Urinary bladder (tissue), 4 donors: ENCODE results near the gene EFCAB8. TPM values are rescaled to one million over a fixed set of nuclear protein-coding genes. Genes with fewer than 3 reads are reported as not detected.

ENCODE experiments used
- DNase-seq: peaks from one replicate; pipeline ENCODE4 v3.0.0-alpha.2; 2015; ENCODE audit errors: extremely low spot score
- H3K27ac ChIP-seq: one replicate; pipeline ENCODE4 v1.5.1; 2013; ENCODE audit warnings: low read depth, mild to moderate bottlenecking, moderate library complexity
- H3K36me3 ChIP-seq: one replicate; pipeline ENCODE4 v1.6.1; 2013; ENCODE audit warnings: mild to moderate bottlenecking, moderate library complexity; ENCODE audit not compliant: insufficient read depth
- H3K4me1 ChIP-seq: one replicate; pipeline ENCODE4 v1.6.1; 2013; ENCODE audit warnings: mild to moderate bottlenecking, moderate library complexity; ENCODE audit not compliant: insufficient read depth
- H3K4me3 ChIP-seq: one replicate; pipeline ENCODE4 v1.5.1; 2013; ENCODE audit warnings: low read depth, low read length
- WGBS: extraction: QIAGEN DNeasy Blood & Tissue Kit; methylation state at CpG from one replicate; pipeline ENCODE4 v1.1.7; 2013; 5-methylcytosine and 5-hydroxymethylcytosine counted together
- polyA plus RNA-seq: library from polyadenylated mRNA; stranded (reverse); fragments of 200-250 nt; gene quantifications from one replicate; pipeline ENCODE4 v1.2.3, GENCODE V29; 2013
- total RNA-seq: library from RNA; depleted of rRNA; stranded (reverse); fragments of >200 nt; gene quantifications from one replicate; pipeline ENCODE4 v1.2.3, GENCODE V29; 2014
- donor health status: healthy with polysubstance abuse.
- donor health status: healthy.

EFCAB8 gene
- total and polyA plus RNA-seq, 2 donors, result 0.11 to 0.95 TPM

GRCh38 chr20:33009214-33010132 lies 150.8 kb downstream of the EFCAB8 start:
- no peak for DNase-seq
- WGBS, result 63% methylated on average over 19 of the region's 19 CpGs

GRCh38 chr20:33010133-33010504 lies 151.4 kb downstream of the EFCAB8 start:
- Histone ChIP-seq H3K4me1 (no peaks in the 10 kb centered on the region), H3K36me3 (no peaks in the 10 kb centered on the region), H3K27ac (no peak overlapping the region), H3K4me3 (no peak overlapping the region)
- 69% methylated on average over 5 of the region's 5 CpGs for WGBS
- DNase-seq, result no peak

More at GRCh38 chr20:33009214-33010132, 150.8 kb downstream of the EFCAB8 start:
- H3K27ac ChIP-seq, result no peak overlapping the region
- H3K4me3 ChIP-seq, result no peak overlapping the region
- no peaks in the 10 kb centered on the region for H3K4me1 ChIP-seq
- no peaks in the 10 kb centered on the region for H3K36me3 ChIP-seq

- Histone ChIP-seq H3K4me3 (no peak overlapping the region), H3K27ac (no peak overlapping the region), H3K4me1 (no peaks in the 10 kb centered on the region), H3K36me3 (no peaks in the 10 kb centered on the region)
- 84% methylated on average over 8 of the region's 8 CpGs for WGBS
- DNase-seq, result no peak
Observed at GRCh38 chr20:33010674-33011449, 152.1 kb downstream of the EFCAB8 start.

Other genes starting within 250 kb of the EFCAB8 start
- 0.11 TPM for gene C20orf203, start 185.0 kb upstream of the EFCAB8 start, total RNA-seq
- gene C20orf203, start 185.0 kb upstream of the EFCAB8 start, polyA plus RNA-seq, result 0.05 TPM
- 11.9 TPM for gene COMMD7, start 115.5 kb upstream of the EFCAB8 start, total RNA-seq
- 49.6 TPM for gene COMMD7, start 115.5 kb upstream of the EFCAB8 start, polyA plus RNA-seq
- gene DNMT3B, start 96.5 kb upstream of the EFCAB8 start, total RNA-seq, result 2.4 TPM
- 1.0 TPM for gene DNMT3B, start 96.5 kb upstream of the EFCAB8 start, polyA plus RNA-seq
- gene MAPRE1, start 39.0 kb upstream of the EFCAB8 start, total RNA-seq, result 86.5 TPM
- gene MAPRE1, start 39.0 kb upstream of the EFCAB8 start, polyA plus RNA-seq, result 84.7 TPM
- not detected for gene SUN5, start 145.5 kb downstream of the EFCAB8 start, total RNA-seq
- gene SUN5, start 145.5 kb downstream of the EFCAB8 start, polyA plus RNA-seq, result not detected
- gene BPIFB2, start 148.8 kb downstream of the EFCAB8 start, total RNA-seq, result not detected
- not detected for gene BPIFB2, start 148.8 kb downstream of the EFCAB8 start, polyA plus RNA-seq
- not detected for gene BPIFB6, start 172.7 kb downstream of the EFCAB8 start, total RNA-seq
- not detected for gene BPIFB6, start 172.7 kb downstream of the EFCAB8 start, polyA plus RNA-seq
- not detected for gene BPIFB3, start 195.0 kb downstream of the EFCAB8 start, total RNA-seq
- gene BPIFB3, start 195.0 kb downstream of the EFCAB8 start, polyA plus RNA-seq, result not detected
- not detected for gene BPIFB4, start 220.7 kb downstream of the EFCAB8 start, total RNA-seq
- gene BPIFB4, start 220.7 kb downstream of the EFCAB8 start, polyA plus RNA-seq, result 0.06 TPM